Loucy (cell line): Measurements from ENCODE around the gene NEUROD2.

ENCODE experiments used
- H2AFZ ChIP-seq: fragments of 200-600 bp; sonication (generic); 2 replicates; pipeline ENCODE4 v1.6.0; 2016; ENCODE audit warnings: antibody characterized with exemption, mild to moderate bottlenecking, low read length, moderate library complexity
- H3F3A ChIP-seq: fragments of 200-600 bp; 2 replicates; pipeline ENCODE4 v1.6.0; 2016; ENCODE audit warnings: antibody characterized with exemption, low read depth, mild to moderate bottlenecking
- H3K27me3 ChIP-seq: fragments of 200-600 bp; sonication (generic); 2 replicates; pipeline ENCODE4 v1.6.1; 2014; ENCODE audit warnings: low read length, mild to moderate bottlenecking; ENCODE audit not compliant: insufficient read depth, poor library complexity, severe bottlenecking
- H3K36me3 ChIP-seq: fragments of 200-600 bp; sonication (generic); 2 replicates; pipeline ENCODE4 v1.6.1; 2016; ENCODE audit warnings: low read length; ENCODE audit not compliant: insufficient read depth
- H3K4me1 ChIP-seq: fragments of 200-600 bp; sonication (generic); 2 replicates; pipeline ENCODE4 v1.5.1; 2014; ENCODE audit warnings: low read length, mild to moderate bottlenecking; ENCODE audit not compliant: insufficient read depth, poor library complexity, severe bottlenecking
- H3K4me2 ChIP-seq: fragments of 200-600 bp; sonication (generic); 2 replicates; pipeline ENCODE4 v1.6.0; 2014; ENCODE audit warnings: antibody characterized with exemption, low read length, low read depth, mild to moderate bottlenecking; ENCODE audit not compliant: poor library complexity, severe bottlenecking
- H3K4me3 ChIP-seq: fragments of 200-600 bp; sonication (generic); 2 replicates; pipeline ENCODE4 v1.5.1; 2014; ENCODE audit warnings: low read length, mild to moderate bottlenecking, mixed read lengths; ENCODE audit not compliant: poor library complexity, severe bottlenecking
- H3K79me2 ChIP-seq: fragments of 200-600 bp; sonication (generic); 2 replicates; pipeline ENCODE4 v1.6.1; 2014; ENCODE audit warnings: low read length; ENCODE audit not compliant: insufficient read depth
- H3K9ac ChIP-seq: fragments of 200-600 bp; sonication (generic); 2 replicates; pipeline ENCODE4 v1.6.0; 2014; ENCODE audit warnings: mild to moderate bottlenecking, low read depth, low read length, moderate library complexity; ENCODE audit not compliant: poor library complexity, severe bottlenecking
- H3K9me2 ChIP-seq: fragments of 200-600 bp; sonication (generic); replicated peaks from 2 replicates; pipeline ENCODE4 v1.6.1; 2016; ENCODE audit warnings: low read depth, low read length, mixed read lengths
- H3K9me3 ChIP-seq: fragments of 200-600 bp; sonication (generic); 2 replicates; pipeline ENCODE4 v1.6.1; 2014; ENCODE audit warnings: mild to moderate bottlenecking, antibody characterized with exemption, low read length, low read depth; ENCODE audit not compliant: insufficient read depth
- H4K20me1 ChIP-seq: fragments of 200-600 bp; sonication (generic); 2 replicates; pipeline ENCODE4 v1.6.0; 2014; ENCODE audit warnings: antibody characterized with exemption, low read length, mild to moderate bottlenecking; ENCODE audit not compliant: insufficient read depth, poor library complexity, severe bottlenecking
- EZH2phosphoT487 ChIP-seq: fragments of 200-600 bp; IDR thresholded peaks from 2 replicates; pipeline ENCODE4 v1.6.1; 2018; ENCODE audit warnings: antibody characterized with exemption, mild to moderate bottlenecking, moderate library complexity, borderline replicate concordance
- TF ChIP-seq, protein P1 (sequence below): fragments of 200-600 bp; sonication (generic); conservative IDR thresholded peaks from 2 replicates; pipeline ENCODE4 v1.5.1; 2014; ENCODE audit warnings: mild to moderate bottlenecking, antibody characterized with exemption, low read length

Gene NEUROD2

DNA sequence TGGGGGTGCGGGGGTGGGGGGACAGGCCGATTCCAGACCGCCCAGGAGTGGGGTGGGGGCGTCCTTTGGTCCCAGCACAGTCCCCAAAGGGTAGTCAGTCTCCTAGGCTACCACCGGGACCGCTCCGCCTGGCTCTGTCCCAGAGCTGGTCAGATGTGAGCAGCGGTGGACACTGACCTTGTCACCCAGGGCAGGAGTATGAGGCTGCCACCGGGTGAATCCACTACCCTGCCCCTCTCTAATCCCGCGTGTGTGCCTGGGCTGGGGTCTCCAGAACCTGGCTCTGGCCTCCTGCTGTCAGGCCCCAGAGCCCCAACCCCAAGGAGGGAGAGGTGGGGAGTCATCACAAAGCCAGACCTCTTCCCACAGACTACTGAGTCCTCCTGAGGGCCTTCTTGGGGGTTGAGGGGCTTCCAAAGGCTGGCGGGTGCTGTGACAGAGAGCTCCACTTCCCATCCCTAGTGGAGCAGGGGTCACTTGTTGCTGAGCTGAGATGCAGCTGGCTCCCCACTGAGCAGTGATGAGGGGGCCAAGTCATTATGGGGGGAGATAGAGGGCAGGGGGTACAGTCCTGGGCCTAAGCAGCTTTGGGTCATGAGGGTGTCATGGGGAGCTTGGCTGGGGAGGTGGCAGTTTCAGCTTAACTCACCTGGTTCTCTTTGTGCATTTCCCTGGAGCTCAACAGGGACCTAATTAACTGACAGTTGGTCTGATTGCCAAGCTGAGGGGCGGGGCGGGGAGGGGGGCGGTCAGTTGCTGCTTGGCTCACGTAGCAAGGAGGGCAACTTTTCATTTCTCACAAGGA, 20.2 kb upstream of the NEUROD2 start:
- Histone ChIP-seq H3K9me3 (no peaks in the 10 kb centered on the region), H2AFZ (no peak overlapping the region), H3K79me2 (no peaks in the 10 kb centered on the region), H3K4me3 (no peak overlapping the region), H3F3A (no peaks in the 10 kb centered on the region), H3K36me3 (no peaks in the 10 kb centered on the region), H3K4me1 (peaks cover 9% of the 10 kb centered on the region), H3K9ac (no peak overlapping the region), H3K9me2 (no peaks in the 10 kb centered on the region), H3K4me2 (no peak overlapping the region), H4K20me1 (no peaks in the 10 kb centered on the region), H3K27me3 (no peaks in the 10 kb centered on the region)
- no peak for TF ChIP-seq EZH2phosphoT487
- TF ChIP-seq, protein P1, sequence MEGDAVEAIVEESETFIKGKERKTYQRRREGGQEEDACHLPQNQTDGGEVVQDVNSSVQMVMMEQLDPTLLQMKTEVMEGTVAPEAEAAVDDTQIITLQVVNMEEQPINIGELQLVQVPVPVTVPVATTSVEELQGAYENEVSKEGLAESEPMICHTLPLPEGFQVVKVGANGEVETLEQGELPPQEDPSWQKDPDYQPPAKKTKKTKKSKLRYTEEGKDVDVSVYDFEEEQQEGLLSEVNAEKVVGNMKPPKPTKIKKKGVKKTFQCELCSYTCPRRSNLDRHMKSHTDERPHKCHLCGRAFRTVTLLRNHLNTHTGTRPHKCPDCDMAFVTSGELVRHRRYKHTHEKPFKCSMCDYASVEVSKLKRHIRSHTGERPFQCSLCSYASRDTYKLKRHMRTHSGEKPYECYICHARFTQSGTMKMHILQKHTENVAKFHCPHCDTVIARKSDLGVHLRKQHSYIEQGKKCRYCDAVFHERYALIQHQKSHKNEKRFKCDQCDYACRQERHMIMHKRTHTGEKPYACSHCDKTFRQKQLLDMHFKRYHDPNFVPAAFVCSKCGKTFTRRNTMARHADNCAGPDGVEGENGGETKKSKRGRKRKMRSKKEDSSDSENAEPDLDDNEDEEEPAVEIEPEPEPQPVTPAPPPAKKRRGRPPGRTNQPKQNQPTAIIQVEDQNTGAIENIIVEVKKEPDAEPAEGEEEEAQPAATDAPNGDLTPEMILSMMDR: no peak

GRCh38 chr17:39627047-39627711, 19.5 kb upstream of the NEUROD2 start:
- no peak for TF ChIP-seq EZH2phosphoT487
- Histone ChIP-seq H3F3A (no peaks in the 10 kb centered on the region), H3K9ac (no peak overlapping the region), H3K4me3 (no peak overlapping the region), H3K4me2 (no peak overlapping the region), H3K9me2 (no peaks in the 10 kb centered on the region), H4K20me1 (no peaks in the 10 kb centered on the region), H3K9me3 (no peaks in the 10 kb centered on the region), H3K79me2 (no peaks in the 10 kb centered on the region), H3K36me3 (no peaks in the 10 kb centered on the region), H2AFZ (no peak overlapping the region), H3K4me1 (peaks cover 8% of the 10 kb centered on the region), H3K27me3 (no peaks in the 10 kb centered on the region)

DNA sequence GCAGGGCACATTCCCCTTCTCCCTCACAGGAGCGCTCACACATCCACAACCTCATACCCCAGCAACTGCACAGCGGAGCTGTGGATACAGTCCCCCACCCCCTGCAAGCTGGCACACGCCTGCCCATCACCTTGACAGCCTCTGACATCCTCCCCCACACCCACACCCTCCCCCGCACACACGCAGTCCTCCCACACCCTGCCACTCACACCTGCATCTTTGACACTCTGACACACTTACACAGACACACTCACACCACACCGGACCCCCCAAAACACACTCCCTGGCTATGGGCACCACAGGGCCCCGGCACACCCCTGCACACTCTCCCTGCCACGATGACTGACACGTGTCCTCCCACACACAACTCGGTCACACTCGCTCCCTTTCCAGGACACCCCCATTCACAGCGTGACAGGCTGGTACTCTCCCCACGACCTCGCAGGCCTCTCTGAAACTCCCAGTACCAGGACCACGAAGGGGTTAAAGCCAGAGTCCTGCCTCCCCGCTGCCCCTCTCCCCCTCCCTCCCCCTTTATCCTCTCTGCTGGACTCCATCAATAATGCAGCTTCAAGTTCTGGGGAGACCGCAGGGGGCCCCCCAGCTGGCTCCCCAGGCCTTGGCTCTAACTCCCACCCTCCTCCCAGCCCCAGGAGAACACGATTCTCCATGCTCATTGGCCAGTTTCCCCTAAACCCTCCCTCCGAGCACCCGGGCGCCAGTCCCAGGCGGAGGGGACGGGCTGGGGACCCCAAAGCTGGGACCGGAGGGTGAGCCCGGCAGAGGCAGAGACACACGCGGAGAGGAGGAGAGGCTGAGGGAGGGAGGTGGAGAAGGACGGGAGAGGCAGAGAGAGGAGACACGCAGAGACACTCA, 18.7 kb upstream of the NEUROD2 start, which contains the start of gene PPP1R1B:
Gene PPP1R1B, plus strand, starts transcription at position 782 of the 876 bp plus-strand sequence. CDS start 441 bp downstream, outside the sequence.
- no peak within 1 kb of the TSS for H2AFZ ChIP-seq
- H4K20me1 ChIP-seq: no peaks in the 10 kb centered on the region
- H3K9me2 ChIP-seq: no peaks in the 10 kb centered on the region
- TF ChIP-seq, protein P1: no peak
- no peak for TF ChIP-seq EZH2phosphoT487
- H3K4me3 ChIP-seq: no peak within 1 kb of the TSS
- peaks cover 8% of the 10 kb centered on the region for H3K4me1 ChIP-seq
- H3K36me3 ChIP-seq: no peaks in the 10 kb centered on the region
- H3K27me3 ChIP-seq: no peaks in the 10 kb centered on the region
- H3F3A ChIP-seq: no peaks in the 10 kb centered on the region
- no peaks in the 10 kb centered on the region for H3K79me2 ChIP-seq
- no peak within 1 kb of the TSS for H3K9ac ChIP-seq
- no peak within 1 kb of the TSS for H3K4me2 ChIP-seq
- H3K9me3 ChIP-seq: no peaks in the 10 kb centered on the region
